GM13977 (cell line): ENCODE measurements around the gene UIMC1.
A peak's percentile ranks its signal among the peaks of the same experiment; 100 is the strongest.
"Not testable (repeated sequence)": the region's sequence is repeated elsewhere in the genome, so short reads cannot be mapped to it uniquely, and the experiment has no call there.

ENCODE experiments used
- DNase-seq: peaks from one replicate; pipeline ENCODE4 v3.0.0; 2012; ENCODE audit warnings: low spot score
- in situ Hi-C: fragments of 300-500 bp; cut with MboI; formaldehyde crosslinking; loops from one replicate; pipeline ENCODE4 v1.12.0; 2022; ENCODE audit warnings: low sequenced_read_pairs, low pct_unique_long_range_greater_than_20kb, mixed read lengths, inconsistent platforms; ENCODE audit not compliant: unreplicated experiment
- TF ChIP-seq, protein P1 (sequence below): IDR thresholded peaks from 2 replicates; pipeline ENCODE4 v1.5.1; 2012; ENCODE audit warnings: mild to moderate bottlenecking, control low read depth; ENCODE audit not compliant: insufficient read depth; ENCODE audit errors: extremely low read depth, missing control alignments

The UIMC1 gene

DNA sequence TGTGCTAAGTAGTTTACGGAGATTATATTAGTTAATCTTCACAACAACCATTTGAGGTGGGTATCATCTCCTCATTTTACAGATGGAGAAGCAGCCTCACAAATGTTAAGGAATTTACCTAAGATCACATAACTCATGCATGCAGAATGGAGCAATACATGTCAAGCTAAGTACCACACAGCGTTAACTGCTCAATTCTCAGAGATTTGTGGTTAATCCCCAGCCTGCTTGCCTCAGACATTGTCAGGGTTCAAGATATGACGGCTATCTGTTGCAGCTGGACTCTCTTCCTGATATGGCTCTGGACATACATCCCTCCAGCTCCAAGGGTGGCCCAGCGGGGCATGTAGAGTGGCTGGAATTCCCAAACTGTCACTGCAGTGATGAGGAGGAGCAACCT, 8.6 kb upstream of the UIMC1 start:
- in situ Hi-C loops, result no loop called here
- no peak for DNase-seq
- TF ChIP-seq, protein P1, sequence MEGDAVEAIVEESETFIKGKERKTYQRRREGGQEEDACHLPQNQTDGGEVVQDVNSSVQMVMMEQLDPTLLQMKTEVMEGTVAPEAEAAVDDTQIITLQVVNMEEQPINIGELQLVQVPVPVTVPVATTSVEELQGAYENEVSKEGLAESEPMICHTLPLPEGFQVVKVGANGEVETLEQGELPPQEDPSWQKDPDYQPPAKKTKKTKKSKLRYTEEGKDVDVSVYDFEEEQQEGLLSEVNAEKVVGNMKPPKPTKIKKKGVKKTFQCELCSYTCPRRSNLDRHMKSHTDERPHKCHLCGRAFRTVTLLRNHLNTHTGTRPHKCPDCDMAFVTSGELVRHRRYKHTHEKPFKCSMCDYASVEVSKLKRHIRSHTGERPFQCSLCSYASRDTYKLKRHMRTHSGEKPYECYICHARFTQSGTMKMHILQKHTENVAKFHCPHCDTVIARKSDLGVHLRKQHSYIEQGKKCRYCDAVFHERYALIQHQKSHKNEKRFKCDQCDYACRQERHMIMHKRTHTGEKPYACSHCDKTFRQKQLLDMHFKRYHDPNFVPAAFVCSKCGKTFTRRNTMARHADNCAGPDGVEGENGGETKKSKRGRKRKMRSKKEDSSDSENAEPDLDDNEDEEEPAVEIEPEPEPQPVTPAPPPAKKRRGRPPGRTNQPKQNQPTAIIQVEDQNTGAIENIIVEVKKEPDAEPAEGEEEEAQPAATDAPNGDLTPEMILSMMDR, result no peak

GRCh38 chr5:177010153-177010552, 3.6 kb upstream of the UIMC1 start:
- TF ChIP-seq, protein P1, result no peak
- in situ Hi-C loops, result no loop called here

DNA sequence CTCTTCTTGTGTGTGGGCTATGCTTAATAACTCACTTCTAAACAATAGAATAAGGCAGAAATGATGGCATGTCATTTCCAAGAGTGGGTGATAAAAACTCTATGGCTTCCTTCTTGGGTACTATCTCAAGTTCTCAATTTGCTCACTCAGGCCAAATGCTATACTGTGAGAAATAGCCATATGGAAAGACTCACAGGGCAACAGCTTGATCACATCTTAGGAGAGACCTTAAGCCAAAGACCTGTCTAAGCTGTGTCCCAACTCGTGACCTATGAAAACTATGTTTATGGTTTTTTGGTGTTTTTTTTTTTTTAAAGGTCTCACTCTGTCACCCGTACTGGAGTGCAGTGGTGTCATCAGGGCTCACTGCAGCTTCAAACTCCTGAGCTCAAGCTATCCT, 2.1 kb upstream of the UIMC1 start:
- DNase-seq, result no peak
- TF ChIP-seq, protein P1, result no peak
- in situ Hi-C loops, result no loop called here

More at GRCh38 chr5:177010153-177010552, 3.6 kb upstream of the UIMC1 start:
- no peak for DNase-seq

- in situ Hi-C loops, result no loop called here
- TF ChIP-seq, protein P1, result peak; percentile 62
- DNase-seq, result peak; percentile 62
Measured at GRCh38 chr5:177005619-177006264, 837 bp downstream of the UIMC1 start.

GRCh38 chr5:177004961-177005360, 1.6 kb downstream of the UIMC1 start:
- in situ Hi-C loops, result no loop called here
- DNase-seq, result no peak
- TF ChIP-seq, protein P1, result no peak

DNA sequence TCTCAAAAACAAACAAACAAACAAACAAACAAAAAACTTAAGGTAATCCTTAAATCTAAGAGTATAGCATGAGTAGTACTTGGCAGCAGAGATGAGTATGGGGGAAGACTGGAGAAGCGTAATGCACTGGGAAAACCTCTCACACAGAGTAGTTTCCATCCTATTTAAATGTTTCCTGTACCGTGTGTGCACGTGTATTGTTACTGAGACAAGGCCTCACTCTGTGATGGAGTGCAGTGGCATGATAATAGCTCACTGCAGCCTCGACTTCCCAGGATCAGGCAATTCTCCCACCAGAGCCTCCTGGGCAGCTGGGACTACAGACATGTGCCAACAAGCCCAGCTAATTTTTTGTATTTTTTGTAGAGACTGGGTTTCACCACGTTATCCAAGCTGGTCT, 2.9 kb downstream of the UIMC1 start:
- TF ChIP-seq, protein P1, result no peak
- in situ Hi-C loops, result no loop called here
- DNase-seq, result no peak

DNA sequence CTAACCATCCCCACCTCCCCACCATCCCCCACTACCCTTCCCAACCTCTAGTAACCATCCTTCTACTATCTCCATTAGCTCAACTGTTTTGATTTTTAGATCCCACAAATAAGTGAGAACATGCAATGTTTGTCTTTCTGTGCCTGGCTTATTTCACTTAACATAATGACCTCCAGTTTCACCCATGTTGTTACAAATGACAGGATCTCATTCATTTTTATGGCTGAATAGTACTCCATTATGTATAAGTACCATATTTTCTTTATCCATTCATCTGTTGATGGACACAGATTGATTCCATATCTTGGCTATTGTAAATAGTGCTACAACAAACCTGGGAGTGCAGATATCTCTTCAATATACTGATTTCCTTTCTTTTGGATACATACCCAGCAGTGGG, 7.1 kb downstream of the UIMC1 start:
- in situ Hi-C loops, DNase-seq: not testable (repeated sequence)
